Spleen (tissue), 11 donors: Measurements from ENCODE around the gene TMEM175. TPM values are rescaled to one million over a fixed set of nuclear protein-coding genes. Genes with fewer than 3 reads are reported as not detected.
A peak's percentile ranks its signal among the peaks of the same experiment; 100 is the strongest.

Experiments used
- DNase-seq: peaks from one replicate; pipeline ENCODE4 v3.0.0-alpha.2; 2020
- H3K27ac ChIP-seq, 8 donors: fragments of 200-600 bp; sonication (generic) in 7 of 8; 1 replicate in 4 of 8; 2 replicates in 4 of 8; pipeline versions ENCODE4 v1.5.0 to v1.8.0; 2016 to 2021; ENCODE audit warnings: inconsistent platforms in 4 of 8, mild to moderate bottlenecking in 4 of 8, moderate library complexity in 1 of 8
- H3K27me3 ChIP-seq, 7 donors: fragments of 200-600 bp; sonication (generic) in 6 of 7; replicated peaks in 1 of 7; 1 replicate in 4 of 7; 2 replicates in 3 of 7; pipeline versions ENCODE4 v1.5.0 to v1.8.0; 2016 to 2021; ENCODE audit warnings: inconsistent platforms in 3 of 7, mild to moderate bottlenecking in 1 of 7
- H3K36me3 ChIP-seq, 6 donors: fragments of 200-600 bp; sonication (generic) in 5 of 6; 1 replicate in 4 of 6; 2 replicates in 2 of 6; pipeline versions ENCODE4 v1.5.0 to v1.8.0; 2016 to 2021; ENCODE audit warnings: inconsistent platforms in 2 of 6
- H3K4me1 ChIP-seq, 6 donors: fragments of 200-600 bp; sonication (generic) in 5 of 6; 1 replicate in 3 of 6; 2 replicates in 3 of 6; pipeline versions ENCODE4 v1.5.0 to v1.8.0; 2016 to 2021; ENCODE audit warnings: inconsistent platforms in 3 of 6
- H3K4me3 ChIP-seq, 8 donors: fragments of 200-600 bp; sonication (generic) in 7 of 8; 1 replicate in 4 of 8; 2 replicates in 4 of 8; pipeline versions ENCODE4 v1.5.0 to v1.8.0; 2016 to 2021; ENCODE audit warnings: inconsistent platforms in 4 of 8, mild to moderate bottlenecking in 4 of 8, moderate library complexity in 2 of 8
- H3K9me3 ChIP-seq, 8 donors: fragments of 200-600 bp; sonication (generic) in 7 of 8; 1 replicate in 4 of 8; 2 replicates in 4 of 8; pipeline versions ENCODE4 v1.5.0 to v1.8.0; 2016 to 2021; ENCODE audit warnings: inconsistent platforms in 4 of 8
- CTCF ChIP-seq, 11 experiments: fragments of 200-600 bp in 7 of 11; fragments of 450-650 bp in 4 of 11; sonication (generic) in 4 of 11; IDR thresholded peaks in 8 of 11; conservative IDR thresholded peaks in 3 of 11; 1 replicate in 7 of 11; 2 replicates in 4 of 11; pipeline versions ENCODE4 v1.4.0 to v1.8.0; 2016 to 2021; ENCODE audit warnings: antibody characterized with exemption in 11 of 11, inconsistent platforms in 4 of 11, mild to moderate bottlenecking in 1 of 11
- POLR2A ChIP-seq, 3 donors: fragments of 450-650 bp; IDR thresholded peaks; one replicate each; pipeline ENCODE4 v1.5.1; 2017; ENCODE audit warnings: antibody characterized with exemption in 3 of 3, mild to moderate bottlenecking in 1 of 3
- POLR2AphosphoS5 ChIP-seq, 3 donors: sonication (generic); formaldehyde crosslinking; IDR thresholded peaks; one replicate each; pipeline ENCODE4 v1.5.1; 2017; ENCODE audit warnings: antibody characterized with exemption in 3 of 3
- whole genome bisulfite sequencing, 5 donors: extraction: QIAGEN DNeasy Blood & Tissue Kit in 3 of 5; methylation state at CpG; one replicate each; pipeline versions ENCODE4 v1.1.5 to v1.1.7; 2013 to 2018; 5-methylcytosine and 5-hydroxymethylcytosine counted together
- intact Hi-C: fragments of 100-400 bp; cut with DNase I; formaldehyde crosslinking; loops from one replicate; pipeline ENCODE4 v1.15.0; 2023; ENCODE audit warnings: low total_unique reads
- polyA plus RNA-seq, 3 donors: library from polyadenylated mRNA; stranded (reverse); fragments of 200-250 nt; gene quantifications; one replicate each; pipeline ENCODE4 v1.2.1, GENCODE V29; 2013
- total RNA-seq, 7 donors: library from RNA; depleted of rRNA in 3 of 7; stranded (reverse); fragments of >200 nt in 3 of 7; fragmentation: NEBNext Ultra II Directional in 4 of 7; extraction: Animal tissue kit (Norgen Biotek cat#: 25700) in 4 of 7; gene quantifications; one replicate each; pipeline versions ENCODE4 v1.1.0 to v1.2.1, GENCODE V29; 2016 to 2021
- donor health status: healthy with polysubstance abuse.
- donor health status: DM: no; HTN: no; CAD: no; lungs with moderate emphysema.
- donor health status: DM: no; HTN: no; CAD: no.
- donor health status: Bipolar disorder and iron deficiency.
- donor health status: healthy.
- donor health status: DM: no; HTN: no; CAD: no.
- donor health status: DM: yes; HTN: yes; CAD: no.

Gene TMEM175
- total and polyA plus RNA-seq, 10 donors: 38.2 to 83.9 (median 60.4) TPM

- intact Hi-C loops: no loop called here
- Histone ChIP-seq H3K36me3 (peaks cover 0 to 74% (median 39%) of the 10 kb centered on the region in 6 donors), H3K27ac (no peak overlapping the region), H3K27me3 (no peaks in the 10 kb centered on the region), H3K4me3 (no peak overlapping the region), H3K9me3 (no peaks in the 10 kb centered on the region), H3K4me1 (peaks cover 0 to 2% (median under 1%) of the 10 kb centered on the region in 6 donors)
- TF ChIP-seq POLR2AphosphoS5 (IDR thresholded peaks at IDR 0.05) (no peak), POLR2A (IDR thresholded peaks at IDR 0.05) (no peak), CTCF (IDR thresholded peaks at IDR 0.05 in 8 of 11, conservative IDR thresholded peaks at IDR 0.05 in 3 of 11) (no peak)
- DNase-seq: no peak
- WGBS, 5 donors: 94 to 98% (median 97%) methylated on average over 13 of the region's 13 CpGs
These were observed 21.3 kb downstream of the TMEM175 start for GRCh38 chr4:953574-953915.

GRCh38 chr4:954211-955020 is 22.2 kb downstream of the TMEM175 start:
- H3K4me3 ChIP-seq: no peak overlapping the region
- H3K27me3 ChIP-seq: no peaks in the 10 kb centered on the region
- H3K36me3 ChIP-seq: peaks cover 0 to 83% (median 42%) of the 10 kb centered on the region in 6 donors
- TF ChIP-seq CTCF (IDR thresholded peaks at IDR 0.05 in 8 of 11, conservative IDR thresholded peaks at IDR 0.05 in 3 of 11) (no peak), POLR2AphosphoS5 (IDR thresholded peaks at IDR 0.05) (peak in 1 of 3 donors; percentile 17), POLR2A (IDR thresholded peaks at IDR 0.05) (no peak)
- intact Hi-C loops: no loop called here
- no peak for DNase-seq
- H3K9me3 ChIP-seq: no peaks in the 10 kb centered on the region
- no peak overlapping the region for H3K27ac ChIP-seq
- 89 to 94% (median 92%) methylated on average over 17 of the region's 17 CpGs for WGBS, 5 donors
- H3K4me1 ChIP-seq: no peaks in the 10 kb centered on the region

- Histone ChIP-seq H3K27ac (no peak overlapping the region), H3K4me3 (no peak overlapping the region), H3K36me3 (peaks cover 0 to 92% (median 48%) of the 10 kb centered on the region in 6 donors), H3K9me3 (no peaks in the 10 kb centered on the region), H3K27me3 (no peaks in the 10 kb centered on the region), H3K4me1 (no peaks in the 10 kb centered on the region)
- TF ChIP-seq POLR2AphosphoS5 (IDR thresholded peaks at IDR 0.05) (peak in 1 of 3 donors; percentile 46), POLR2A (IDR thresholded peaks at IDR 0.05) (no peak)
- 94 to 96% (median 95%) methylated on average over 20 to 33 of the region's 33 CpGs for WGBS, 5 donors
- intact Hi-C loops: no loop called here
- DNase-seq: peak; percentile 59
These were observed 23.1 kb downstream of the TMEM175 start for GRCh38 chr4:955161-955921.

- TF ChIP-seq POLR2A (IDR thresholded peaks at IDR 0.05): no peak
- no peak for TF ChIP-seq POLR2AphosphoS5 (IDR thresholded peaks at IDR 0.05)
- TF ChIP-seq CTCF (IDR thresholded peaks at IDR 0.05 in 8 of 11, conservative IDR thresholded peaks at IDR 0.05 in 3 of 11): no peak
- Histone ChIP-seq H3K27ac (no peak overlapping the region), H3K9me3 (no peaks in the 10 kb centered on the region), H3K36me3 (peaks cover 0 to 98% (median 54%) of the 10 kb centered on the region in 6 donors), H3K4me3 (no peak overlapping the region), H3K4me1 (no peaks in the 10 kb centered on the region), H3K27me3 (no peaks in the 10 kb centered on the region)
- peak; percentile 68 for DNase-seq
- 81 to 86% (median 83%) methylated on average over 9 to 12 of the region's 12 CpGs for WGBS, 5 donors
- intact Hi-C loops: no loop called here
These were observed 23.7 kb downstream of the TMEM175 start for GRCh38 chr4:955931-956381.
